ENCODE measurements around the gene ITGB4. TPM values are rescaled to one million over a fixed set of nuclear protein-coding genes. Genes with fewer than 3 reads are reported as not detected.

The ITGB4 gene
- total and polyA plus RNA-seq, 9 of the 15 experiments (the other 6 are each of a cell fraction or from before 2014, with no cell fraction given), result 0.05 to 2.8 (median 0.76) TPM; not detected in 3

- TF ChIP-seq HOXB6 (CRISPR knock-in tag; IDR thresholded peaks at IDR 0.05; ENCODE audit: borderline replicate concordance) (no peak), RBFOX2 (IDR thresholded peaks at IDR 0.05; ENCODE audit: low read depth, low read length) (no peak)
Measured at GRCh38 chr17:75688209-75688825, 32.9 kb upstream of the ITGB4 start (continued).

GRCh38 chr17:75689441-75689873 lies 31.8 kb upstream of the ITGB4 start:
- Histone ChIP-seq H3K9me3 (replicated peaks; ENCODE audit: control insufficient read depth, insufficient read depth, low read depth, low read length) (no peaks in the 10 kb centered on the region), H3K27me3 (ENCODE audit: control insufficient read depth in 2 of 2, insufficient read depth in 2 of 2, low read length in 2 of 2) (no peaks in the 10 kb centered on the region), H3K9ac (ENCODE audit: insufficient read depth in 1 of 2, low read depth in 2 of 2, low read length in 2 of 2) (no peak overlapping the region), H4K20me1 (replicated peaks; ENCODE audit: control insufficient read depth, insufficient read depth, low read length) (peaks cover 13% of the 10 kb centered on the region; the same call in 1 of the 2 replicates), H3K4me3 (no peak overlapping the region), H3K79me2 (ENCODE audit: control insufficient read depth, insufficient read depth, low read length) (peaks cover 30% of the 10 kb centered on the region), H2AFZ (ENCODE audit: low read depth, low read length) (no peak overlapping the region), H3K27ac (ENCODE audit: extremely low read depth, low read depth, low read length) (no peak overlapping the region), H3K9me1 (ENCODE audit: control insufficient read depth, insufficient read depth, low read length) (peaks cover 7% of the 10 kb centered on the region), H3K4me1 (replicated peaks in 1 of 2; ENCODE audit: control insufficient read depth in 2 of 2, insufficient read depth in 2 of 2, low read length in 2 of 2) (peaks cover 0 to 3% of the 10 kb centered on the region in 2 experiments; a peak in 2 of 5 replicates), H3K36me3 (ENCODE audit: control insufficient read depth, insufficient read depth, low read length) (peaks cover 65% of the 10 kb centered on the region), H3K4me2 (ENCODE audit: insufficient read depth, low read length) (no peak overlapping the region)
- FAIRE-seq (no peak), DNase-seq (ENCODE audit: extremely low read depth in 1 of 4, low spot score in 3 of 4) (no peak), ATAC-seq (no peak)
- ChIA-PET POLR2A (interaction anchor here (0.6 kb wide), 1 partner anchor 29 kb away, joined by 3 read pairs; no protein-coding TSS in a partner anchor), CTCF (ENCODE audit: low intra/inter-chr PET ratio) (no interaction called here)
- intact Hi-C loops (cut with micrococcal nuclease), result no loop called here
- WGBS (ENCODE audit: insufficient coverage, low coverage, missing lambda C conversion rate), result 92% methylated on average over 6 of the region's 6 CpGs
- no TSS peak for BruUV-seq (replicated peaks)
- in situ Hi-C loops (cut with MboI), result no loop called here
- TF ChIP-seq ZBTB2 (IDR thresholded peaks at IDR 0.05) (no peak), ZNF609 (CRISPR knock-in tag; IDR thresholded peaks at IDR 0.05; ENCODE audit: borderline replicate concordance) (no peak), HDAC8 (tag; IDR thresholded peaks at IDR 0.05) (no peak), CBX3 (IDR thresholded peaks at IDR 0.05; ENCODE audit: borderline replicate concordance in 1 of 2, low read length in 2 of 2) (no peak), SMAD3 (CRISPR knock-in tag; conservative IDR thresholded peaks at IDR 0.05) (no peak)

Data from K562 (cell line).